DMS53 (cell line): ENCODE measurements around the gene FBXL5.
"Not testable (repeated sequence)": the region's sequence is repeated elsewhere in the genome, so short reads cannot be mapped to it uniquely, and the experiment has no call there.

Experiments
- DNase-seq: peaks from one replicate; lab custom pipeline; 2025; lab: John Stamatoyannopoulos, UW

The FBXL5 gene

GRCh38 chr4:15649914-15650545 is 5.1 kb downstream of the FBXL5 start:
- peak; percentile 87 for DNase-seq

- no peak for DNase-seq
These were observed 6.6 kb downstream of the FBXL5 start for GRCh38 chr4:15648600-15648999.

DNA sequence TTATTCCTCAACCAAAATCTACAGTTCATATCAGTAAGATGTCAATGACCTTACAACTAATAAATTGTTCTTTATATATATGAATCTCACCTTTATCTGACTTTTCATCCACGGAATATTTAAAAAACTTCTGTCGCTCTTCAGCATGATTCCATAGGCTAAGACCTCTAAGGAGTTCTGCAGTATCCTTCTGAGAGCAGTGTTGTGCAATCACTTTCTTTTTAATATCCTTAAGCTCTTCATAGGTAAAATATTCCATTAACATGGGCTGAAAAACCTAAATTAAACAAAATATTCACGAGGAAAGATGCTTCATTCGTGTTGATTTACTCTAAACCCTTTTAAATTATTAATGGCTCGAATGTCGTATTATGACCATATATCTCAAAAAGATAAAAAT is 16.7 kb downstream of the FBXL5 start:
- DNase-seq: no peak

DNA sequence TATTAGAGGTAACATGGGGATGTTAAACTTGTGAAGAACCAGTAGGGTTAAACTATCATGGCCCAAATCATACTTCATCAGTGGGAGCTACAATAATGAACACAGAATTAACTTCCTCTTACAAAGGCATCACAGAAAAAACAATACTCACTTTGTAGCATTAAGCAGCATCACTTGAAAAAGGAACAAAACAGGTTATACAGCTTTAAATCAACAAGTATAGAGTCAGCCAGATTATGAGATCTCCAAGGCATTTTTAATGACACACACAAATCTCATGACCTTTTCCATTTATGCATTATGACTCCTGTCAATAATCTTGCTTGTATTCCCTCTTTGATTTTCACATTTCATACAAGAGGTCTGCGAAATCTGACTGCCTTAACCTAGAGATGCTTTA is 18.3 kb downstream of the FBXL5 start:
- DNase-seq: peak; percentile 83

DNA sequence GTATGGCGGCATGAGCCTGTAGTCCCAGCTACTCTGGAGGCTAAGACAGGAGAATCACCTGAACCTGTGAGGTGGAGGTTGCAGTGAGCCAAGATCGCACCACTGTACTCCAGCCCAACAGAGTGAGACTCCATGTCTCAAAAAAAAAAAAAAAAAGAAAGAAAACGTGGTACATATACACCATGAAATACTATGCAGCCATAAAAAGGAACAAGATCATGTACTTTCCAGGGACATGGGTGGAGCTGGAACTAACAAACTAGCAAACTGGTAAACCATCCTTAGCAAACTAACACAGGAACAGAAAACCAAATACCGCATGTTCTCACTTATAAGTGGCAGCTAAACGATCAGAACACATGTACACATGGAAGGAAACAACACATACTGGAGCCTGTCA is 37.8 kb downstream of the FBXL5 start:
- DNase-seq: not testable (repeated sequence)

- DNase-seq: not testable (repeated sequence)
These were observed 40.3 kb downstream of the FBXL5 start for GRCh38 chr4:15614891-15615290.

GRCh38 chr4:15612136-15612535 is 43.0 kb downstream of the FBXL5 start:
- no peak for DNase-seq

- DNase-seq: no peak
These were observed 44.3 kb downstream of the FBXL5 start for GRCh38 chr4:15610855-15611254.

- DNase-seq: no peak
These were observed 49.6 kb downstream of the FBXL5 start for GRCh38 chr4:15605537-15605936.

- peak; percentile 30 for DNase-seq
These were observed 53.3 kb downstream of the FBXL5 start for GRCh38 chr4:15601862-15602261.

DNA sequence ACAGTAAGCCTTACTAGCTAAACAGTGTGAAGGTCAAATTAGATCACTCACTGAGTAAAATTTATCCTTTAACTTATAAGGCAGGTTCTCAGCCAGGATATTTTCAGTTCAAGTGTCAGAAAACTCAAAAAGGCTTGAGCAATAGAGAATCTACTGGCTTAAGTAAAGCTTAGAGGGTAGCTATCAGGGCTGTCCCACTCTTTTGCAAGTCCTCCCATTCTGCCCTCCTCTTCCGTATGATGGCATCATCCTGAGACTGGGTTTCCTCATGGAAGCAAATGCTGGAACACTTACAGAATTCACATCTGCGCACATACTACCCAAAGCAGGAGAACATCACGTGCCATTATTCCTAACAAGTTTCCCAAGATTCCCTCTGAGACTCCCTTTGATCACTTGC is 55.0 kb downstream of the FBXL5 start:
- no peak for DNase-seq

- DNase-seq: no peak
These were observed 56.5 kb downstream of the FBXL5 start for GRCh38 chr4:15598644-15599043.

DNA sequence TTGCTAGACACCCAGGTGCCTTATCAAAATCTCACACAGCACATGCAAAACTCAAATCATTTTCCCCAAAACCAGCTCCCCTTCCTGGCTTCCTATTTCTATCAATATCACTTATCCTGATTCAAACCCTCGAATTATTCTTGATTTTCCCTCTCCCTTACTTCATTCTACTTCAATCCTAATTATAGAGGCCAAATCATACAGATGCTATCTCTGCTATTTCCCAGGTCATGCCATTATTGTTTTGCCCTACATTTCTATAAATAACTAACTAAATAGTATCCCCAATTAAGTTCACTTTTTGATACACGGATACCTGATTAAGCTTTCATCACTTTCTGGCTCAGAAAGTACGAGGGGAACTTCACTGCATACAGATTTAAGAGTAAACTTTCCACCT is 62.4 kb downstream of the FBXL5 start:
- DNase-seq: no peak

- DNase-seq: no peak
These were observed 67.5 kb downstream of the FBXL5 start for GRCh38 chr4:15587649-15588048.

GRCh38 chr4:15586066-15586465 is 69.1 kb downstream of the FBXL5 start:
- no peak for DNase-seq

GRCh38 chr4:15585331-15585730 is 69.8 kb downstream of the FBXL5 start:
- DNase-seq: no peak

DNA sequence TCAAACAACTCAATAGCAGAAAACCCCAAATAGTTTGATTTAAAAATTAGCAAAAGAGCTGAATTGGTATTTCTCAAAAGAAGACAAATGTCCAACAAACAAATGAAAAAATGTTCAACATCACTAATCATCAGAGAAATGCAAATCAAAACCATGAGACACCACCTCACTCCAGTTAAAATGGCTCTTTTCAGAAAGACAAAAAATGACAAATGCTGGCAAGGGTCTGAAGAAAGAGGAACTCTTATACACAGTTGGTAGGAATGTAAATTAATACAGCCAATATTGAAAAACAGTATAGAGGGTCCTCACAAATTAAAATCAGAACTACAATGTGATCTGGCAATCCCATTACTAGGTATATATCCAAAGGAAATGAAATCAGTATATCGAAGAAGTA is 70.4 kb downstream of the FBXL5 start:
- DNase-seq: no peak

DNA sequence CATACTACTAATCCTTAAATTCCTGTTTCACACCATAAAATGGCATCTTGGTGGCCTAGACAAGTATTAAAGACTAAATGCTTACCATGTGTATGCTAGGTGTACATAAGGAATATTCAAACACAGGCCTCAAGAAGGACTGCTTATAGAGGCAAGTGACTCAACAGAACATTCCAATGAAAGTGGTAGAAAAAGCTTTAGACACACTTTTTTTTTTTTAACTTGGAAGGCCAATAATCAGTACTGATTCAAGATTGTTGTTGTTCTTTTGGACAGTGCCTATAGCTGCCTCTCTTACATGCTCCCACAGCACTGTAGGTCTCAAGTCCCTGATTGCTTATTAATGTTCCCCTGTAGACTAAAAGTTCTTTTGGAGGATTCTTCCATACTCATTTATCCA is 77.6 kb downstream of the FBXL5 start:
- no peak for DNase-seq

GRCh38 chr4:15575966-15576365 is 79.2 kb downstream of the FBXL5 start:
- no peak for DNase-seq

- DNase-seq: no peak
These were observed 85.4 kb downstream of the FBXL5 start for GRCh38 chr4:15569746-15570145.

DNA sequence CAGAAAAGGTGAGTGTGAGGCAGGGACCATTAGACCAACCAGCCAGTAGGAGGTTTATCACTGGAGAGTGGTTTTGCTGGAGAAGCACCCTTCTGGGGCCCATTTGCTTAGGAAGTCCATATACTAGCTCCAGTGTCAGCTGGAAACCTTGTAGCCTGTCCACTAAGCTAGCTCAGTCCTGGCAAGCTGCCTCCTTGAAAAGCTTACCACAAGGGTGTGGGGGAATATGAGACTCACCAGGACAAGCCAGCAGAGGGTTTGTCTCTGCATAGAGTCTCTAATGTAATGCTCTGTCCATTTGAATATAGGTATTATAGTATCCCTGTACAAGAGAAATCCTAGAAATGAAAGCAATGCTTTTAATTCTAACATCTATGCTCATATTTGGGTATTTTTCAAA is 86.3 kb downstream of the FBXL5 start:
- no peak for DNase-seq

DNA sequence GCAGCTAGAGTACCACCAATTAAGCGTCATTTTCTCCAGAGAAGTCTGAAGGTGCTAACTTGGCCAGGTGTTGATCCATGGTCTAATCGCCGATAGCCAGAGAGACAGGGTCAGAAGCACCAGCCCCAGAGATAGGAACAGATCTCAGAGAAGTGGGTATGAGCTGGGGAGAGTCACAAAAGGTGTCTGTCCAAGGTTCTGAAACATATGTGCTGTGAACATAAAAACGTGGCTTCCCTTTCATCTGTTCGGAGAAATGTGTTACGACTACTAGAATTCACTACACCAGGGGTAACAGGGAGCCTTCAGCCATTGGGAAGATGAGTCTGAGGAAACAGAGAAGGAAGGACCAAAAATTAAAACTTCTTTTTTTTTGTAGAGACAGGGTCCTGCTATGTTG is 91.3 kb downstream of the FBXL5 start:
- DNase-seq: no peak

- no peak for DNase-seq
These were observed 92.5 kb downstream of the FBXL5 start for GRCh38 chr4:15562623-15563022.

DNA sequence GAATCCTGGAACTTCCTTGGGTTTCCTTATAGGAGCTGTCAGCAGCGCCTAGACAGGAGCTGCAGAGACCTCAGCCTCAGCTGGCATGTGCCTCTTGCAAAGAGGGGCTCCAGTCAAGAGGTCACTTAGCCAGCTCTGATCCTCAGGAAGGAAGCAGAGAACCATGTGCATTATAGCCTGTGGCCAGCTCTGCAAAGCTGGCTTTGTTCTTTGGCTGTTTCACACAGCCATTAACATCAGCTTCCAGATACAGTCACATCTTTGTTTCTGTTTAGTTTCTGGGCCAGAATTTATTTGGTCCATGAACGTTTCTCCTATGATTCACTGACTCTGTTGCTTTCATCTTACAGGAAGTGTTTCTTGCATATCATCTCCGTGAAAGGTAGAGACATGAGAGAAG is 93.0 kb downstream of the FBXL5 start:
- no peak for DNase-seq

GRCh38 chr4:15558561-15558960 is 96.6 kb downstream of the FBXL5 start:
- DNase-seq: no peak
